HG02943 (cell line): ENCODE results near the gene ELF1.

Experiments used
- ATAC-seq: cut with Tn5 transposase; IDR thresholded peaks from one replicate; pipeline ENCODE4 v1.9.1; 2021; ENCODE audit warnings: mild to moderate bottlenecking, low read depth, moderate library complexity; ENCODE audit not compliant: unreplicated experiment

The ELF1 gene

DNA sequence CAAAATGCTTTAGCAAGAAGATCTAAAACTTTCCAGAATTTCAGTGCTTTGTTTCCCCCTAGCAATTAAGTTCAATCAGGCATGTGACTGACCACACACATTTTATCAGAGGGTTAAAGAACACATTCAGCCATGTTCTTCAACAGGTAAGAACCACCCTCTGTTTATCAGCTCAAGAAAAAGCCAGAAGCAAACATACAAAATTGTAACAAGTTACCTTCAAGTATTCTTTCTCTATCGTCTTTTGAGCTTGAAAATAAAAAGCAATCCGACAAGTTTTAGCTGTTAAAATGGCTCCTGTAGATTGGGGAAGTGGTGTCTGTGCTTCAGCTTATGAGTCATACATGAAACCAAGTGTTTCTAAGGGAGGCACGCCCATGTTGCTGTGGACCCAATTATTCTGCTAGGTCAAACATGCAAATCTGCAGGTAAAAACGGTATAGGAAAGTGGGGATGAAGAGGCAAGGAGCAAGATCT is at the start of gene ELF1:
Gene ELF1 (minus strand): TSS at position 306 of the 477 bp plus-strand sequence. CDS start 37,262 bp downstream, outside the sequence.
- peak; percentile 91 for ATAC-seq

- no peak for ATAC-seq
Observed at GRCh38 chr13:41065078-41065477, 46.0 kb upstream of the ELF1 start.

DNA sequence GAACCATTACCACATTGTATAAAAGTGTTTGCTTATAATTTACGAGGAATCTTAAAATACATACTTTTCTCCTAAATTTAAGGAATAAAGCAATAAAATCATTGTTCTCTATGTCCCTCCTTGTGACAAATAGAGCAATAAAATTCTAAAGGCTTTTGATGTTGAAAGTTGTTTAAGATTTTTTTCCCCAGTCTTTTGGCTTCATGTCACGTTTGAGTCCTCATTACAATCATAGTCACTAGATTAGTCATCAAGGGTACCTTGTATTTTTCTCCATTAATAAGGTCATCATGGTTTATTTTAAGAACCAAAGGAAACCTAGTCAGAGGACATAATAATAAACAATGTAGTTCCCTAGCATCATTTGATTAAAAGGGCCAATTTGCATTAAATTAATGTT is 45.4 kb upstream of the ELF1 start:
- no peak for ATAC-seq

DNA sequence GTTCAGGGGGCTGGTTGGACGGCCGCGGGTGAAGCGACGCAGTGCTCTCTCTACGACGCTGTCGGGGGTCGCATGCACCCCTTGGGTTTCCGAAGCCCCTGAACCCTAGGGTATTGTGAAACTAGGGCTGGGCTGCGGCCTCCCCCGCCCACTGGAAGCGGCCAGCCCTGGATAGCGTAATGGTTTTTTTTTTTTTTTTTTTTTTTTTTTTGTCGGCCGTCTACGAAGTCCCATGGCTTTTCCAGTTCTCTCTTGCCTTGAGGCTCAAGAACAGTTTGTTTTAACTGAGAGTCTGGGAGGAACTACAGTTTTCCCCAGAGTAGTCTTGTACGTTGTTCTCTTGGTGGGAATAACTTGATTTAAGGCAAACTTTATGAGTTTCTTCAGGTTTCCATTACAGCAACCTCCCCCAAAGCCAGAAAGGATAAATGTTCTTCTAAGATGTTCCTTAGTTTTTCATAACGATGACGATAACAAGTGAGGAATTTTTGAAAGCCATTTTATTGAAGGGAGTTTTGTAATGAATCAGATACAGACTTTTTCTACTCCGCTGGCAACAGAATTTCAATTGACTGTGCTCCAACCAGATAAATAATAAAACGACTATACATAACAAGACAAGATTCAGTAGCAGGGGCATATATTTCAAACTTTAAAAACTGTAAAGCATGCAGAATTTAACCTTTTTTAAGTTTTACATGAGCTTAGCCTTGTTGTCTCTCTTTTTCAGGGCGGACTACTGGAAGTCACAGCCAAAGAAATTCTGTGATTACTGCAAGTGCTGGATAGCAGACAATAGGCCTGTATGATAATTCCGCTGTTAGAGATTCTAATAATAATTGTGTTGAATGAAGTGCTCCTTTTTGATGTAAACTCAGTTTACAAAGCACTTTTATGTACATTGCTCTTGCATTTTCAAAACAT is 43.1 kb upstream of the ELF1 start:
- peak; percentile 22 for ATAC-seq

GRCh38 chr13:41061075-41061913 is 42.2 kb upstream of the ELF1 start, which contains the start of gene WBP4:
Gene WBP4 (plus strand): TSS chr13:41061509. CDS start chr13:41061674, 165 bp downstream.
- ATAC-seq: peak; percentile 66

- ATAC-seq: peak; percentile 29
Observed at GRCh38 chr13:41060724-41061074, 41.6 kb upstream of the ELF1 start.

DNA sequence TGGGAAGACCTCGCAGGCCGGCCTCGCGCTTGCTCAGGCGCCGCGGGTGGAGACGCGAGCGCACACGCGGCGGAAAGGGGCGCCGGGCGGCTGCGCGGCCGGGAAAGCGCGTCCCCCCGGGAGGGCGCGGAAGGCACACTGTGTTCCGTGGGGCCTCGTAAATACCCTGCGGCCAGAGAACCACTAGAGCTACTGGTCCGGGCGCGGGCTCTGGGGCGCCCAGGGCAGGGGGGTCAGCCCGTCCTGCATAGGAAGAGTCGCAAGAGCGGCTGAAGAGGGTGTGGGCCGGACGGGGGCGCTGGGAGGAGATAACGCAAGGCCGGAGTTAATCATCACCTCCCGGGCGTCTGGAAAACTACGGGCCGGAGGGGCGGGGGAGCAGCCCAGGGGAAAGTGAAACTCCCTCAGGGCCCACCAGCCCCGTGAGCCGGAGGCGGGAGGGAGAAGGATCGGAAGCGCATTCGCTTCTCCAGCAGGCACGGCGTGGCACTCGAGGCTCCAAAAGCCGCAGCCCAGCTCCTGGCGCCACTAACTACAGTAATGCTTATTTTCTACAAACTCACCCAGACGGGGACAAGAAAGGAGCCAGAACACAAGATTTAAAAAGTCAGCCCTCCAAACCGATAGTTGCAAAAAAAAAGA is 41.1 kb upstream of the ELF1 start:
- peak; percentile 41 for ATAC-seq

DNA sequence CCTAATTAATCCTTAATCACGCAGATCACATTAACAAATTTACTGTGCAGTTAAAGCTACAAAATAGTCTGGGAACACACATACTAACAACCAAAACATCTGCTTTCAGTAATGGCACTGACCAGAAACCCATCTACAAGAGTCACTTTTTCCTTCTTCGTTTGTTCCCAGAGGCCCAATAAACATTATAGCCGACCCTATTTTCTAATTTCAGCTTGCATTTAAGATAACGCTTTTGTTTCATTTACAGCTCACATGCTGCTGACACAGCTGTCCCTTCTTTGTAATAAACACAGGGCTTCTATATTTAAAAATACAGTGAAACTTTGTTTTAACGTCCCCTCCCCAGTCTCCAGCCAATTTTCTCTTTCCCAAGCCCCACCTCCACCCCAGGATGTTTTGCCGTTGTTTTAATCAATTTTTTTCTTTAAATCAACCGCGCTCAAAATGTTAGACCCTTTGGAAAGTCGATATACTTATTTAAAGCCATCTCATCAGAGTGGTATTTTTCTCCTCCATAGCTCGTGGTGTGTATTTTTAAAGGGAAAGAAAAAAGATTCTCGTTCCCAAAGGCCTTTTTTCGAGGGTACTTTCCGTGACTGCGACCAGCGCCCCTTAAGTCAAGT is 40.5 kb upstream of the ELF1 start:
- no peak for ATAC-seq

DNA sequence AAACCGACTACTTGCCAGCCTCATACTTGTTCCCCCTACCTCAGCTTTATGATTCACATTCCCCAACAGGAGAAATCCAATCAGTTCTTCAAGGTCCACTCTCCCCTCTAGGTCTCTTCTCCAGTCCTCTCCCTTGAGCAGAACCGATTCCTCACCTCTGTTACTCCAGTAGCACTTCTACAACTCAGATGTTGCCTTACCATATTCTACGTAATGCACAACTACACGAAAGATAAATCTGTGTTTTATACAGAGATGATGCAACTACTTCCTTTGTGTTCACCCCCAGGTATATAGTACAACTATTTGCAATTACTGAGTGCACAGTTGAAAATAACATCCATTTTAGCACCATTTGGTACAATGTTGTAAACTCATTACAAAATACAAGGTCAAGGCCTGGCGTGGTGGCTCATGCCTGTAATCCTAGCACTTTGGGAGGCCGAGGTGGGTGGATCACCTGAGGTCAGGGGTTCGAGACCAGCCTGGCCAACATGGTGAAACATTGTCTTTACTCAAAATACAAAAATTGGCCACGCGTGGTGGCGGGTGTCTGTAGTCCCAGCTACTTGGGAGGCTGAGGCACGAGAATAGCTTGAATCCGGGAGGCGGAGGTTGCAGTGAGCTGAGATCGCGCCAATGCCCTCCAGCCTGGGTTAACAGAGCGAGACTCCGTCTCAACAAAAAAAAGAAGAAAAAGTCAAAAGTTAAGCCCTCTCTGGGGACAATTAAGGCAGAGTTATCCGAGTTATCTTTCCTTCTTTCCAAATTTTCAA is 39.4 kb upstream of the ELF1 start:
- ATAC-seq: no peak

DNA sequence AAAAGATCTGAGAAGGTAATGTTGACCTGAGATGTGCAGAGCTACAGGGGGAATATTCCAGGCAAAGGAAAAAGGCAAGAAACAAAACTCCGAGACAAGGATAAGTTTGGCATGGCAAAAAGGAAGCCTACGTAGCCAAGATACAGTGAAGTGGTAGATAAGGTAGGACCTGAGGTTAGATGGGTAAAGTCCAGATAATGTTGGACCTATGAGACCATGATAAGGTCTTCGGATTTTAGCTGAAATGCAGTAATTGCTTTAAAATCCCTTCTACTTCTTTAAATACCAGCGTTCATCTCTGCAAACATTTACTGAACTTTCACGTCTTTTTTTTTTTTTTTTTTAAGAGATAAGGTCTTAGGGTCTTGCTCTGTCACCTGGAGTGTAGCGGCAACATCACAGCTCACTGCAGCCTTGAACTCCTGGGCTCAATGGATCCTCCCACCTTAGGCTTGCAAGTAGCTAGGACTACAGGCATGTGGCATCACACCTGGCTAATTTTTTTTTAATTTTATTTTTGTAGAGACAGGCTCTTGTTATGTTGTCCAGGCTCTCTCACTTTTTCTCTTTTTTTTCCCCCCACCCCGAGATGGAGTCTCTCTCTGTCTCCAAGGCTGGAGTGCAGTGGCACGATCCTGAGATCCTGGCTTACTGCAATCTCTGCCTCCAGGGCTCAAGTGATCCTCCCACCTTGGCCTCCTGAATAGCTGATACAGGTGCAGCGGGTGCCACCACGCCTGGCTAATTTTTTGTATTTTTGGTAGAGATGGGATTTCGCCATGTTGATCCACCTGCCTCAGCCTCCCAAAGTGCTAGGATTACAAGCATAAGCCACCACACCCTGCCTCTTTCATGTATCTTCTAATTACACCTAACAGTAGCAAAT is 38.0 kb upstream of the ELF1 start:
- no peak for ATAC-seq

GRCh38 chr13:41056194-41056593 is 37.1 kb upstream of the ELF1 start:
- ATAC-seq: no peak

DNA sequence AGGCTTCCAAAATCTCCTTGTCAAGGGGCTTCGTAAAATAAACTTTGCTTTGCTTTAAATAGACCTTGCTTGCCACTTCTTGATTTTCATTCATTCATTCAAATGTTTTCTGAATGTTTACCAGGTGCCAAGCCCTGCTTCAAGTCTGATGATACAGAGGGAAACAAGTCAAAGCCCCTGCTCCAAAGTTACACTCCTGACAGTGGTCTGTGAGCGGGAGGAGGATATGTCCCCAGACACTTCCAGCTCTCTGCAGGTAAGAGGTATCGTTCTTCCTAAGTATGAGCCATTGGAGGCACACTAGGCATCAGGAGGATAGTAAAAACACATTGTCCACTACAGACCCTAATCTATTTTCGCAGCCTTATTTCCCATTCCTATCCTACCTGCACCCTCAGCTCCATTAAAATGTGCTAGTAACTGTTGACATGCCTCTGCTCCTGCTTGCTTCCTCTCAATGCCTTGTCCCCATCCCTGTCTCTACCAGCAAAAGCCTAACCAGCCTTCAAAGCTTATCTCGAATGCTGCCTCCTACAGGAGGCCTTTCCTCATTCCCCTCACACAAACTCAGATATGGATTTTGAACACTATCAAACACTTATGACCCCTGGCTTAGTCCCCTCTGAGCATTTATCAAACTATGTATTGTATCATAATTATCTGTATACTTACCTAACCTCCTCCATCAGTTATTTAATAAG is 36.0 kb upstream of the ELF1 start:
- no peak for ATAC-seq

GRCh38 chr13:41054212-41054877 is 35.2 kb upstream of the ELF1 start:
- ATAC-seq: no peak

- peak; percentile 60 for ATAC-seq
Observed at GRCh38 chr13:41053384-41053826, 34.3 kb upstream of the ELF1 start.

- ATAC-seq: no peak
Observed at GRCh38 chr13:41052441-41052840, 33.3 kb upstream of the ELF1 start.

- ATAC-seq: no peak
Observed at GRCh38 chr13:41049480-41050440, 30.6 kb upstream of the ELF1 start.
